Fibroblast of lung (primary cell): ENCODE results near the gene AMY1B.
"Not testable (repeated sequence)": the region's sequence is repeated elsewhere in the genome, so short reads cannot be mapped to it uniquely, and the experiment has no call there.

Experiments
- CTCF ChIP-seq, 2 donors: IDR thresholded peaks in 1 of 2; conservative IDR thresholded peaks in 1 of 2; 1 replicate in 1 of 2; 2 replicates in 1 of 2; pipeline ENCODE4 v1.5.1; 2011 to 2012; ENCODE audit warnings: low read length in 2 of 2, control low read depth in 1 of 2, inconsistent platforms in 1 of 2, low read depth in 1 of 2, mild to moderate bottlenecking in 1 of 2
- EZH2 ChIP-seq: IDR thresholded peaks from 2 replicates; pipeline ENCODE4 v1.5.1; 2012; ENCODE audit warnings: low read length, control low read depth, mild to moderate bottlenecking; ENCODE audit errors: missing control alignments

- TF ChIP-seq CTCF (conservative IDR thresholded peaks at IDR 0.05 in 1 of 2, IDR thresholded peaks at IDR 0.05 in 1 of 2; ENCODE audit: low read depth in 1 of 2, low read length in 2 of 2); EZH2: not testable (repeated sequence)
Measured at GRCh38 chr1:103650889-103651288, 45.1 kb downstream of the AMY1B start.
